Measurements from ENCODE around the gene LRRC74B. TPM values are rescaled to one million over a fixed set of nuclear protein-coding genes. Genes with fewer than 3 reads are reported as not detected.
A peak's percentile ranks its signal among the peaks of the same experiment; 100 is the strongest.

Gene LRRC74B
- total and polyA plus RNA-seq, 2 experiments from 2014 or later, result 0.20 to 0.52 TPM

- Histone ChIP-seq H2AFZ (no peak overlapping the region), H3K79me2 (no peaks in the 10 kb centered on the region), H3K4me1 (ENCODE audit: insufficient read depth) (no peaks in the 10 kb centered on the region), H3K36me3 (replicated peaks; ENCODE audit: insufficient read depth, low read depth) (no peaks in the 10 kb centered on the region), H4K20me1 (ENCODE audit: insufficient read depth, poor library complexity, severe bottlenecking) (no peaks in the 10 kb centered on the region), H3K9me2 (replicated peaks; ENCODE audit: insufficient read depth) (no peaks in the 10 kb centered on the region), H3K4me3 (no peak overlapping the region), H3K27ac (no peak overlapping the region), H3K27me3 (no peaks in the 10 kb centered on the region), H3K4me2 (no peak overlapping the region), H3K9me3 (ENCODE audit: low read depth) (no peaks in the 10 kb centered on the region)
- no peak for DNase-seq (ENCODE audit: low spot score)
- WGBS (ENCODE audit: low lambda C conversion rate, missing lambda C conversion rate), result 92% methylated on average over 27 of the region's 27 CpGs
- TF ChIP-seq EZH2phosphoT487 (IDR thresholded peaks at IDR 0.05; ENCODE audit: low read depth, severe bottlenecking, unreplicated experiment) (no peak), CTCF (IDR thresholded peaks at IDR 0.05; ENCODE audit: poor library complexity) (no peak), EZH2 (IDR thresholded peaks at IDR 0.05; ENCODE audit: borderline replicate concordance) (no peak)
These were observed 19.7 kb upstream of the LRRC74B start for GRCh38 chr22:21025763-21026755.

GRCh38 chr22:21026783-21027692, 18.7 kb upstream of the LRRC74B start:
- H3K4me2 ChIP-seq, result no peak overlapping the region
- peaks cover 5% of the 10 kb centered on the region for H3K4me1 ChIP-seq (ENCODE audit: insufficient read depth)
- DNase-seq (ENCODE audit: low spot score), result no peak
- H3K27ac ChIP-seq, result no peak overlapping the region
- 77% methylated on average over 14 of the region's 14 CpGs for WGBS (ENCODE audit: low lambda C conversion rate, missing lambda C conversion rate)
- no peaks in the 10 kb centered on the region for H3K9me2 ChIP-seq (replicated peaks; ENCODE audit: insufficient read depth)
- H3K27me3 ChIP-seq, result no peaks in the 10 kb centered on the region
- H2AFZ ChIP-seq, result no peak overlapping the region
- TF ChIP-seq CTCF (IDR thresholded peaks at IDR 0.05; ENCODE audit: poor library complexity), result no peak
- no peak for TF ChIP-seq EZH2 (IDR thresholded peaks at IDR 0.05; ENCODE audit: borderline replicate concordance)
- no peak for TF ChIP-seq EZH2phosphoT487 (IDR thresholded peaks at IDR 0.05; ENCODE audit: low read depth, severe bottlenecking, unreplicated experiment)
- H3K36me3 ChIP-seq (replicated peaks; ENCODE audit: insufficient read depth, low read depth), result no peaks in the 10 kb centered on the region
- no peaks in the 10 kb centered on the region for H4K20me1 ChIP-seq (ENCODE audit: insufficient read depth, poor library complexity, severe bottlenecking)
- H3K9me3 ChIP-seq (ENCODE audit: low read depth), result no peaks in the 10 kb centered on the region
- no peak overlapping the region for H3K4me3 ChIP-seq
- H3K79me2 ChIP-seq, result no peaks in the 10 kb centered on the region

- TF ChIP-seq EZH2phosphoT487 (IDR thresholded peaks at IDR 0.05; ENCODE audit: low read depth, severe bottlenecking, unreplicated experiment) (no peak), CTCF (IDR thresholded peaks at IDR 0.05; ENCODE audit: poor library complexity) (no peak), EZH2 (IDR thresholded peaks at IDR 0.05; ENCODE audit: borderline replicate concordance) (no peak)
- Histone ChIP-seq H3K9me3 (ENCODE audit: low read depth) (no peaks in the 10 kb centered on the region), H2AFZ (no peak overlapping the region), H3K4me2 (peak overlapping the region; percentile 91), H3K27ac (no peak overlapping the region), H3K36me3 (replicated peaks; ENCODE audit: insufficient read depth, low read depth) (no peaks in the 10 kb centered on the region), H3K27me3 (no peaks in the 10 kb centered on the region), H3K4me1 (ENCODE audit: insufficient read depth) (peaks cover 17% of the 10 kb centered on the region), H3K79me2 (no peaks in the 10 kb centered on the region), H3K9me2 (replicated peaks; ENCODE audit: insufficient read depth) (no peaks in the 10 kb centered on the region), H3K4me3 (no peak overlapping the region), H4K20me1 (ENCODE audit: insufficient read depth, poor library complexity, severe bottlenecking) (no peaks in the 10 kb centered on the region)
- WGBS (ENCODE audit: low lambda C conversion rate, missing lambda C conversion rate), result 93% methylated on average over 13 of the region's 13 CpGs
- DNase-seq (ENCODE audit: low spot score), result no peak
These were observed 17.2 kb upstream of the LRRC74B start for GRCh38 chr22:21028277-21029251.

Measured in hepatocyte (in vitro differentiated cells).